Measurements from ENCODE around the gene YPEL4. TPM values are rescaled to one million over a fixed set of nuclear protein-coding genes. Genes with fewer than 3 reads are reported as not detected.

The YPEL4 gene
- total and polyA plus RNA-seq, 2 donors from 2014 or later = 0.82 to 0.88 TPM

GRCh38 chr11:57646799-57647303 lies 2.9 kb downstream of the YPEL4 start:
- no peak overlapping the region for H3K9ac ChIP-seq (ENCODE audit: low read length in 3 of 3)
- no peak for FAIRE-seq
- no peaks in the 10 kb centered on the region for H3K36me3 ChIP-seq (ENCODE audit: control insufficient read depth in 2 of 3, insufficient read depth in 3 of 3, low read length in 3 of 3)
- no peak overlapping the region for H3K4me3 ChIP-seq (ENCODE audit: low read length in 3 of 3)
- peaks cover 3 to 28% (median 5%) of the 10 kb centered on the region in 3 donors for H3K4me1 ChIP-seq (ENCODE audit: control insufficient read depth in 2 of 3, insufficient read depth in 2 of 3, low read depth in 1 of 3, low read length in 3 of 3)
- DNase-seq = peak in 4 of 5 donors; percentile 39 to 71 (median 53)
- intact Hi-C loops (cut with DNase I) = no loop called here
- H3K27me3 ChIP-seq (ENCODE audit: control insufficient read depth, insufficient read depth, low read length) = peaks cover 7% of the 10 kb centered on the region
- no peak overlapping the region for H3K27ac ChIP-seq (ENCODE audit: low read depth in 2 of 2, low read length in 2 of 2)
- TF ChIP-seq, protein P1, sequence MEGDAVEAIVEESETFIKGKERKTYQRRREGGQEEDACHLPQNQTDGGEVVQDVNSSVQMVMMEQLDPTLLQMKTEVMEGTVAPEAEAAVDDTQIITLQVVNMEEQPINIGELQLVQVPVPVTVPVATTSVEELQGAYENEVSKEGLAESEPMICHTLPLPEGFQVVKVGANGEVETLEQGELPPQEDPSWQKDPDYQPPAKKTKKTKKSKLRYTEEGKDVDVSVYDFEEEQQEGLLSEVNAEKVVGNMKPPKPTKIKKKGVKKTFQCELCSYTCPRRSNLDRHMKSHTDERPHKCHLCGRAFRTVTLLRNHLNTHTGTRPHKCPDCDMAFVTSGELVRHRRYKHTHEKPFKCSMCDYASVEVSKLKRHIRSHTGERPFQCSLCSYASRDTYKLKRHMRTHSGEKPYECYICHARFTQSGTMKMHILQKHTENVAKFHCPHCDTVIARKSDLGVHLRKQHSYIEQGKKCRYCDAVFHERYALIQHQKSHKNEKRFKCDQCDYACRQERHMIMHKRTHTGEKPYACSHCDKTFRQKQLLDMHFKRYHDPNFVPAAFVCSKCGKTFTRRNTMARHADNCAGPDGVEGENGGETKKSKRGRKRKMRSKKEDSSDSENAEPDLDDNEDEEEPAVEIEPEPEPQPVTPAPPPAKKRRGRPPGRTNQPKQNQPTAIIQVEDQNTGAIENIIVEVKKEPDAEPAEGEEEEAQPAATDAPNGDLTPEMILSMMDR (IDR thresholded peaks at IDR 0.05; ENCODE audit: borderline replicate concordance, extremely low read depth, insufficient read depth) = no peak
- H3K9me3 ChIP-seq (ENCODE audit: control insufficient read depth in 2 of 3, insufficient read depth in 1 of 3, low read length in 3 of 3) = no peaks in the 10 kb centered on the region

- intact Hi-C loops (cut with DNase I) = no loop called here
- FAIRE-seq (no peak), DNase-seq (peak in 1 of 5 donors; percentile 25)
- Histone ChIP-seq H3K27me3 (ENCODE audit: control insufficient read depth, insufficient read depth, low read length) (peaks cover 7% of the 10 kb centered on the region), H3K4me1 (ENCODE audit: control insufficient read depth in 2 of 3, insufficient read depth in 2 of 3, low read depth in 1 of 3, low read length in 3 of 3) (peaks cover 3 to 28% (median 5%) of the 10 kb centered on the region in 3 donors), H3K36me3 (ENCODE audit: control insufficient read depth in 2 of 3, insufficient read depth in 3 of 3, low read length in 3 of 3) (no peaks in the 10 kb centered on the region), H3K9ac (ENCODE audit: low read length in 3 of 3) (no peak overlapping the region), H3K27ac (ENCODE audit: low read depth in 2 of 2, low read length in 2 of 2) (no peak overlapping the region), H3K9me3 (ENCODE audit: control insufficient read depth in 2 of 3, insufficient read depth in 1 of 3, low read length in 3 of 3) (no peaks in the 10 kb centered on the region), H3K4me3 (ENCODE audit: low read length in 3 of 3) (no peak overlapping the region)
- TF ChIP-seq, protein P1 (IDR thresholded peaks at IDR 0.05; ENCODE audit: borderline replicate concordance, extremely low read depth, insufficient read depth) = no peak
These were observed 3.4 kb downstream of the YPEL4 start for GRCh38 chr11:57646194-57646798.

GRCh38 chr11:57645689-57646085 lies 4.0 kb downstream of the YPEL4 start:
- DNase-seq = peak in 2 of 5 donors; percentile 42 to 68
- no peak for FAIRE-seq
- intact Hi-C loops (cut with DNase I) = no loop called here
- Histone ChIP-seq H3K4me3 (ENCODE audit: low read length in 3 of 3) (no peak overlapping the region), H3K36me3 (ENCODE audit: control insufficient read depth in 2 of 3, insufficient read depth in 3 of 3, low read length in 3 of 3) (no peaks in the 10 kb centered on the region), H3K9ac (ENCODE audit: low read length in 3 of 3) (no peak overlapping the region), H3K27ac (ENCODE audit: low read depth in 2 of 2, low read length in 2 of 2) (no peak overlapping the region), H3K27me3 (ENCODE audit: control insufficient read depth, insufficient read depth, low read length) (peaks cover 5% of the 10 kb centered on the region), H3K9me3 (ENCODE audit: control insufficient read depth in 2 of 3, insufficient read depth in 1 of 3, low read length in 3 of 3) (no peaks in the 10 kb centered on the region), H3K4me1 (ENCODE audit: control insufficient read depth in 2 of 3, insufficient read depth in 2 of 3, low read depth in 1 of 3, low read length in 3 of 3) (peaks cover 3 to 28% (median 5%) of the 10 kb centered on the region in 3 donors)
- TF ChIP-seq, protein P1 (IDR thresholded peaks at IDR 0.05; ENCODE audit: borderline replicate concordance, extremely low read depth, insufficient read depth) = no peak

Data from kidney (tissue), 14 donors.